ENCODE data around the gene SYNGR3. TPM values are rescaled to one million over a fixed set of nuclear protein-coding genes. Genes with fewer than 3 reads are reported as not detected.

The SYNGR3 gene
- total RNA-seq, 1 donor from 2014 or later: 11.3 TPM

DNA sequence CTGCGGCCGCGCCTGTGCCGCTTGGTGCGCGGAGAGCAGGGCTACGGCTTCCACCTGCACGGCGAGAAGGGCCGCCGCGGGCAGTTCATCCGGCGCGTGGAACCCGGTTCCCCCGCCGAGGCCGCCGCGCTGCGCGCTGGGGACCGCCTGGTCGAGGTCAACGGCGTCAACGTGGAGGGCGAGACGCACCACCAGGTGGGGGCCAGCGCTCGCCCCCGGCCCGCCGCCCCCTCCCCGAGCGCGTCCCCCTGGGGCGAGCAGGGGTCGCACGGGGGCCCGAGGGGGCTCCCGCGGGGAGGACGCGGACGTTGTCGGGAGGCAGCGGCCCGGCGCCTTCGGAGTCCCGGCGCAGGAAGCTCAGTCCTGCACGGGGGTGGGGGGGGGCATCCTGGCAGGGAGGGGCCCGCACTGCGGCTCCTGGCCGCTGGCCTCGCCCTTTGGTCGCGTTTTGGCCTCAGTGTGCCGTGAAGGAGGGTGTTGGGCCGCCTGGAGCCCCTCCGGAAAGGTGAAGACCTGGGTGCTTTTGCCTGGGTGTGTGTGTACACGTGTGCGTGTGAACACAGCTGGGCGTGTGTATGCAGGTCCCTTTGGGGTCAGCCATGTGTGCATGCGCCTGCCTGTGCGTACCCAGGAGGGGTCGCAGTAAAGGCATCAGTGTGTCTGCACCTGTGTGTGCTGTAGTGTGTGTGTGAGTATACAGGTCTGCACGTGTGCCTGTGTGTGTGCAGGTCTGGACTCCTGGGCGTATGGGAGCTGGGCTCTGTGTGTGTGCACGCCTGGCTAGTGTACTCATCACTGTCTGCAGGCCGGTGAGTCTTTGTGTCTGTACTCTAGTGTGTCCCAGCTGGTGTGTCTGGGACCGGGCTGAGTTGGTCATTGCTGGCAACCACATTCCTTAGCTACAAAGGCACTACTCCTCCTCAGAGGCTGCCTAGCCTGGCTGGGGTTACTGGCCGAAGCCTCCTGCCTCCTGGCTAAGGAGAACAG lies 37.5 kb downstream of the SYNGR3 start:
- H3K27ac Mint-ChIP-seq: no peak overlapping the region
- intact Hi-C loops (cut with micrococcal nuclease): no loop called here
- H3K4me3 Mint-ChIP-seq: peak overlapping the region; percentile 69
- ChIA-PET CTCF (interaction anchor here (0.6 to 1.8 kb wide), 2 partner anchors 84 to 113 kb away, joined by 4 to 7 read pairs; no protein-coding TSS in a partner anchor), POLR2A (interaction anchor here (0.6 to 1.6 kb wide), 4 partner anchors 20 to 128 kb away, joined by 3 to 12 read pairs (median 4); partner anchors contain the start of genes NTHL1, RPS2, TRAF7 and TSC2)
- peaks cover 13% of the 10 kb centered on the region for H3K27me3 Mint-ChIP-seq
- peaks cover 20% of the 10 kb centered on the region for H3K4me1 Mint-ChIP-seq
- TF ChIP-seq, protein P1, sequence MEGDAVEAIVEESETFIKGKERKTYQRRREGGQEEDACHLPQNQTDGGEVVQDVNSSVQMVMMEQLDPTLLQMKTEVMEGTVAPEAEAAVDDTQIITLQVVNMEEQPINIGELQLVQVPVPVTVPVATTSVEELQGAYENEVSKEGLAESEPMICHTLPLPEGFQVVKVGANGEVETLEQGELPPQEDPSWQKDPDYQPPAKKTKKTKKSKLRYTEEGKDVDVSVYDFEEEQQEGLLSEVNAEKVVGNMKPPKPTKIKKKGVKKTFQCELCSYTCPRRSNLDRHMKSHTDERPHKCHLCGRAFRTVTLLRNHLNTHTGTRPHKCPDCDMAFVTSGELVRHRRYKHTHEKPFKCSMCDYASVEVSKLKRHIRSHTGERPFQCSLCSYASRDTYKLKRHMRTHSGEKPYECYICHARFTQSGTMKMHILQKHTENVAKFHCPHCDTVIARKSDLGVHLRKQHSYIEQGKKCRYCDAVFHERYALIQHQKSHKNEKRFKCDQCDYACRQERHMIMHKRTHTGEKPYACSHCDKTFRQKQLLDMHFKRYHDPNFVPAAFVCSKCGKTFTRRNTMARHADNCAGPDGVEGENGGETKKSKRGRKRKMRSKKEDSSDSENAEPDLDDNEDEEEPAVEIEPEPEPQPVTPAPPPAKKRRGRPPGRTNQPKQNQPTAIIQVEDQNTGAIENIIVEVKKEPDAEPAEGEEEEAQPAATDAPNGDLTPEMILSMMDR (IDR thresholded peaks at IDR 0.05): no peak
- no peak for ATAC-seq (ENCODE audit: low read depth)
- DNase-seq: no peak
- H3K36me3 Mint-ChIP-seq (ENCODE audit: low read depth): no peaks in the 10 kb centered on the region
- H3K9me3 Mint-ChIP-seq: no peaks in the 10 kb centered on the region

DNA sequence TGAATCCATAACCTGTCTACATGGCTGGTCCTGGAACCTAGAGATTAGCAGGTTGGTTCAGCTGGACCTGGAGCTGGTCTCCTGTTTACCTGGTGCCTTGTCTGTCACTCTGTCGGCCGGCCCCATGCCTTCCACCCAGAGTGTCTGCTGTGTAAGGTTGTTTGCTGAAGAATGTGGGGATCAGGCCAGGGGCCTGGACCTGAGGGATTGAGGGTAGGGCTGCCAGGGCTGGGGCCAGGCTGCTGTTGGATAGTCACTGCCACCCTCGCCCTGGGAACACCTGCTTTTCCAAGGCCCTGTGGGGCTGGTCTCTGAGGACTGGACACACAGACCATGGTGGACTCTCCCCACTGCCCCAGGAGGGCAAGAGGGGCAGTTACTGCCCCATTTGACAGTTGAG lies 38.4 kb downstream of the SYNGR3 start:
- TF ChIP-seq, protein P1 (IDR thresholded peaks at IDR 0.05): no peak
- H3K9me3 Mint-ChIP-seq: no peaks in the 10 kb centered on the region
- H3K4me1 Mint-ChIP-seq: peaks cover 12% of the 10 kb centered on the region
- no peak overlapping the region for H3K27ac Mint-ChIP-seq
- intact Hi-C loops (cut with micrococcal nuclease): no loop called here
- CTCF ChIA-PET: interaction anchor here (1.8 kb wide), 1 partner anchor 112 kb away, joined by 7 read pairs; no protein-coding TSS in a partner anchor
- POLR2A ChIA-PET: interaction anchor here (0.6 to 1.6 kb wide), 2 partner anchors 127 to 628 kb away, joined by 9 to 12 read pairs; partner anchors contain the start of gene TRAF7
- no peaks in the 10 kb centered on the region for H3K36me3 Mint-ChIP-seq (ENCODE audit: low read depth)
- peak overlapping the region; percentile 69 for H3K4me3 Mint-ChIP-seq
- DNase-seq (no peak), ATAC-seq (ENCODE audit: low read depth) (no peak)
- H3K27me3 Mint-ChIP-seq: peaks cover 8% of the 10 kb centered on the region

DNA sequence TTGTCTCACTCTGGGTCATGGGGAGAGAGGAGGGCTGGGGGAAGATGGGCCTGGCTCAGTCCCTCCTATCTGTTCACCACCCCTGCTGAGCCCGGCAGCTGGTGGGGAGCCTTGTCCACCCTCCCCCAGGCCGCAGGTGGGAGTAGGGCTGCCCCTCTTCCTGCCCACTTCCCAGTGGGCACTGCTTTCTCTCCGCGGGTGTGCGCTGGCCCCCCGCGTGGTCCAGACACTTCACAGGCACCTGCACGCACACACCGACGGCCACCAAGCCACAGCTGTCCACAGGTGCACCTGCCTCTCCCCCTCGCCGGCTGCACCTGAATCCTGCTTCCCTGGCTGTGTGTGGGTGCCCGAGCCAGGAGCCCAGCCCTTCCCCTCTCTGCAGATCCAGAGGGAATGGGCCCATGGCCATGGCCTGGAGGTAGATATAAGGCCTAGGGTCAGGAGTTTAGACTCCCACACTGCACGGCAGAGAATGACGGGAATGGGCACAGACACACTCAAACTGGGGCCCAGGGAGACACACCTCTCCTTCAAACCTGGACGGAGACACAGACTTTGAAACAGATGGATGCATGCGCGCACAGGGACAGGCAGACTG lies 39.0 kb downstream of the SYNGR3 start:
- Mint-ChIP-seq H3K4me3 (no peak overlapping the region), H3K36me3 (ENCODE audit: low read depth) (no peaks in the 10 kb centered on the region), H3K27me3 (peaks cover 8% of the 10 kb centered on the region), H3K9me3 (no peaks in the 10 kb centered on the region), H3K27ac (no peak overlapping the region), H3K4me1 (peaks cover 10% of the 10 kb centered on the region)
- ATAC-seq (ENCODE audit: low read depth) (no peak), DNase-seq (no peak)
- ChIA-PET POLR2A (interaction anchor here (0.6 kb wide), 1 partner anchor 628 kb away, joined by 9 read pairs; no protein-coding TSS in a partner anchor), CTCF (interaction anchor here (1.8 kb wide), 1 partner anchor 112 kb away, joined by 7 read pairs; no protein-coding TSS in a partner anchor)
- intact Hi-C loops (cut with micrococcal nuclease): no loop called here
- TF ChIP-seq, protein P1 (IDR thresholded peaks at IDR 0.05): no peak

DNA sequence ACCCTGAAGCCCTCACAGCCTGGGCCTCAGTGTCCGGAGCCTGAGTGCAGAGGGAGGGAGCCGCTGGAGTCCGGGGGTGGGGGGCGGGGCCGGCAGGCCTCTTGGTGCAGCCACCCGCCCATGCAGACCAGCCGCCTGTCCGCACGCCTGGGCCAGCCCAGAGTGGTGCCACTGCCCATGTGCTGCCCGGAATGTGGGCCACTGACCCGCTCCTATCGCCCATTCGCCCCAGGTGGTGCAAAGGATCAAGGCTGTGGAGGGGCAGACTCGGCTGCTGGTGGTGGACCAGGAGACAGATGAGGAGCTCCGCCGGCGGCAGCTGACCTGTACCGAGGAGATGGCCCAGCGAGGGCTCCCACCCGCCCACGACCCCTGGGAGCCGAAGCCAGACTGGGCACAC lies 39.6 kb downstream of the SYNGR3 start:
- ChIA-PET POLR2A (no interaction called here), CTCF (no interaction called here)
- no peak for ATAC-seq (ENCODE audit: low read depth)
- no peaks in the 10 kb centered on the region for H3K9me3 Mint-ChIP-seq
- H3K27ac Mint-ChIP-seq: no peak overlapping the region
- DNase-seq: no peak
- TF ChIP-seq, protein P1 (IDR thresholded peaks at IDR 0.05): no peak
- intact Hi-C loops (cut with micrococcal nuclease): no loop called here
- no peak overlapping the region for H3K4me3 Mint-ChIP-seq
- H3K27me3 Mint-ChIP-seq: peaks cover 8% of the 10 kb centered on the region
- H3K36me3 Mint-ChIP-seq (ENCODE audit: low read depth): no peaks in the 10 kb centered on the region
- peaks cover 10% of the 10 kb centered on the region for H3K4me1 Mint-ChIP-seq

DNA sequence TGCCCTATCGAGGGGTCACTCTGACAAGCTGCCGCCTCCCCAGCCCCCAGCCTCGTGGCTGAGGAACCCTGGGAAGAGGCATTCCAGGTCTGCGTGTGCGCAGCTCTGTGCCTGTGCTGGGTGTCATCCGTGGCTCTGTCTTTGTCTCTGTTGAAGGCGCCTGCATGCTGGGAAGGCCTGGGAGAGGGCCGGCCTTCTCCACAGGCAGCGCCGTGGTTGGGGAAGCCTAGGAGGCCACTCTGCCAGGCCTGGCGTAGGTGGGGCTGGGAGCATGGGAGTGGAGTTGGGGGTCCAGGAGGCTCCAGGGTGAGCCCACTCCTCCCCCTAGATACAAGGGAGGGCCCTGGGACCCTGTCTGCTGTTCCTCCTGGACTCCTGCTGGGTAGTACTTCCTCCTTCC lies 40.3 kb downstream of the SYNGR3 start:
- Mint-ChIP-seq H3K9me3 (no peaks in the 10 kb centered on the region), H3K27me3 (peaks cover 11% of the 10 kb centered on the region), H3K36me3 (ENCODE audit: low read depth) (no peaks in the 10 kb centered on the region), H3K4me3 (no peak overlapping the region), H3K27ac (no peak overlapping the region), H3K4me1 (peaks cover 10% of the 10 kb centered on the region)
- TF ChIP-seq, protein P1 (IDR thresholded peaks at IDR 0.05): no peak
- no peak for ATAC-seq (ENCODE audit: low read depth)
- POLR2A ChIA-PET: interaction anchor here (0.6 kb wide), 1 partner anchor 703 kb away, joined by 4 read pairs; no protein-coding TSS in a partner anchor
- no peak for DNase-seq
- CTCF ChIA-PET: no interaction called here
- intact Hi-C loops (cut with micrococcal nuclease): no loop called here

Data from activated B cell treated with CpG ODN at 0.5 μM for 24 hours (primary cell).